Calu3 (cell line): ENCODE results near the gene QARS1. TPM values are rescaled to one million over a fixed set of nuclear protein-coding genes. Genes with fewer than 3 reads are reported as not detected.
A peak's percentile ranks its signal among the peaks of the same experiment; 100 is the strongest.

ENCODE experiments used
- BruUV-seq: library from RNA; stranded (reverse); fragments of 400-500 nt; replicated peaks from 2 replicates; lab custom pipeline; 2021; lab: Mats Ljungman, UMichigan
- CTCF ChIA-PET: fragments of 300-600 bp; sonication (Branson Sonifier 250); formaldehyde crosslinking; loops from one replicate; lab custom pipeline; 2022; ENCODE audit warnings: antibody characterized with exemption; lab: Charles Lee
- DNase-seq: peaks from one replicate; pipeline ENCODE4 v3.0.0; 2022
- H3K27ac Mint-ChIP-seq: one replicate; pipeline ENCODE4 v1.8.0; 2022; ENCODE audit warnings: mixed read lengths; ENCODE audit not compliant: unreplicated experiment
- H3K27me3 Mint-ChIP-seq: one replicate; pipeline ENCODE4 v1.8.0; 2022; ENCODE audit warnings: mixed read lengths; ENCODE audit not compliant: unreplicated experiment
- H3K36me3 Mint-ChIP-seq: one replicate; pipeline ENCODE4 v1.8.0; 2022; ENCODE audit warnings: mild to moderate bottlenecking, moderate library complexity, mixed read lengths; ENCODE audit not compliant: insufficient read depth, unreplicated experiment
- H3K4me1 Mint-ChIP-seq: one replicate; pipeline ENCODE4 v1.8.0; 2022; ENCODE audit warnings: mild to moderate bottlenecking, low read depth, mixed read lengths; ENCODE audit not compliant: unreplicated experiment
- H3K4me3 Mint-ChIP-seq: one replicate; pipeline ENCODE4 v1.8.0; 2022; ENCODE audit warnings: mild to moderate bottlenecking, low read depth, moderate library complexity, mixed read lengths; ENCODE audit not compliant: unreplicated experiment
- H3K9me3 Mint-ChIP-seq: one replicate; pipeline ENCODE4 v1.8.0; 2022; ENCODE audit warnings: low read depth, mixed read lengths; ENCODE audit not compliant: unreplicated experiment
- CTCF ChIP-seq: fragments of 200-600 bp; IDR thresholded peaks from one replicate; pipeline ENCODE4 v1.8.0; 2022; ENCODE audit warnings: antibody characterized with exemption; ENCODE audit not compliant: unreplicated experiment
- intact Hi-C: fragments of 100-400 bp; cut with micrococcal nuclease; formaldehyde crosslinking; loops from one replicate; pipeline ENCODE4 v1.10.0; 2022; ENCODE audit not compliant: unreplicated experiment
- total RNA-seq: library from RNA; stranded (reverse); gene quantifications from 2 replicates; pipeline ENCODE4 v1.2.3, GENCODE V29; 2022

QARS1 gene
- total RNA-seq, 1 experiment from 2014 or later: 248 TPM

- Mint-ChIP-seq H3K4me1 (no peaks in the 10 kb centered on the region), H3K4me3 (peak overlapping the region; percentile 95), H3K27ac (peak overlapping the region; percentile 99), H3K36me3 (peaks cover 60% of the 10 kb centered on the region), H3K9me3 (no peaks in the 10 kb centered on the region), H3K27me3 (no peaks in the 10 kb centered on the region)
- TF ChIP-seq CTCF: no peak
- TSS peak; percentile 80 for BruUV-seq
- intact Hi-C loops: no loop called here
- CTCF ChIA-PET: interaction anchor here (0.6 to 2.0 kb wide), 13 partner anchors 11 to 356 kb away, joined by 3 to 12 read pairs (median 5); partner anchors contain the start of genes KLHDC8B, LAMB2, NDUFAF3 and QARS1
- DNase-seq: peak; percentile 80
Measured at GRCh38 chr3:49092938-49093852, 11.4 kb downstream of the QARS1 start.

- Mint-ChIP-seq H3K4me1 (no peaks in the 10 kb centered on the region), H3K4me3 (no peak overlapping the region), H3K9me3 (no peaks in the 10 kb centered on the region), H3K27me3 (no peaks in the 10 kb centered on the region), H3K27ac (no peak overlapping the region), H3K36me3 (peaks cover 17% of the 10 kb centered on the region)
- no peak for DNase-seq
- no TSS peak for BruUV-seq
- TF ChIP-seq CTCF: no peak
- CTCF ChIA-PET: interaction anchor here (0.7 kb wide), 2 partner anchors 15 to 118 kb away, joined by 3 to 11 read pairs; no protein-coding TSS in a partner anchor
- intact Hi-C loops: no loop called here
Measured at GRCh38 chr3:49081429-49081828, 23.1 kb downstream of the QARS1 start.

GRCh38 chr3:49079270-49079669 lies 25.3 kb downstream of the QARS1 start:
- no peak for TF ChIP-seq CTCF
- Mint-ChIP-seq H3K9me3 (no peaks in the 10 kb centered on the region), H3K36me3 (peaks cover 21% of the 10 kb centered on the region), H3K27ac (no peak overlapping the region), H3K4me3 (no peak overlapping the region), H3K4me1 (no peaks in the 10 kb centered on the region), H3K27me3 (no peaks in the 10 kb centered on the region)
- intact Hi-C loops: no loop called here
- CTCF ChIA-PET: no interaction called here
- BruUV-seq: no TSS peak
- DNase-seq: no peak

- no peak for TF ChIP-seq CTCF
- CTCF ChIA-PET: no interaction called here
Measured at GRCh38 chr3:49076646-49077045, 27.9 kb downstream of the QARS1 start.

More at GRCh38 chr3:49076646-49077045, 27.9 kb downstream of the QARS1 start:
- Mint-ChIP-seq H3K9me3 (no peaks in the 10 kb centered on the region), H3K27ac (no peak overlapping the region), H3K4me3 (no peak overlapping the region), H3K36me3 (peaks cover 29% of the 10 kb centered on the region), H3K27me3 (no peaks in the 10 kb centered on the region), H3K4me1 (no peaks in the 10 kb centered on the region)
- DNase-seq: no peak
- intact Hi-C loops: no loop called here
- no TSS peak for BruUV-seq
